ENCODE data around the gene SAT2.

DNA sequence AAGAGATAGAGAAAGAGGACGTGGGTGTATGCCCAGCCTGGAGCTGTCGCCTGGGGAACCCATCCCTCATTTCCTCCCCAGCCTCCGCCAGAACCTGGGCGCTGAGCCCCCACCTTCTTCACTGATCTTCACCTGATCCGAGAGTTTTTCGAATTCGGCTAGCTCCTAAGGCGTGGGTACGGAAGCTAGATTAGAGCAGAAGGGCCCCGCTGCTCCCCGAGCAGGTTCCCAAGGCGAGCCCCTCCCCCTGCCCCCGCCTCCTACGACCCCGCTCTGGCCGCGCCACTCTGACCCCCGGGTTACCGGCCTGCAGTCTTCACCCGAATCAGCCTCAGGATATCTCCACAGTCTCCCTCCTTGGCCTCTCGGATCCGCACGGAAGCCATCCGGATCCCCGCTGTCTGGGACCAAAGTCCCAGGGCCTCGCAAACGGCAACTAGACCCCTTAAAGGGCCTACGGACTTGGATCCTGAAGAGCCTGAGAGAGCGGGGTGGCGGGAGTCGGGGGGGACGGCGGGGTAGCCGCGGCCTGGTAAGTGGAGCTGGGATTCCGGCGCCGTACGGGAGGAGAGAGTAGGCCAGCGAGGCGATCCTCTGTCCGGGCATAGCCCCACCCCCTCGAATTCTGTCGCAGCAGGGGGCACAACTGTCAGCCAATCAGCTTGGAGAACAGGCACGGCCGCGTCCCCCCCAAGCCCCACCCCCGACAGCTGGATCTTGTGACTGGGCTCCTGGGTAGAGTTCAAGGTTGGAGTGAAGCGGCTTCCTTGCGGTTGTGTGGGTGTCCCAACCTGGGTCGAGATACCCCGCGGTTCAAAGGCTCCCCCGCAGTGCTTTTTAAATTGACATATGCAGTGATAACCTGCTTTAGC, at the start of gene SAT2:
- no peak for TF ChIP-seq EZH2 (IDR thresholded peaks at IDR 0.05; ENCODE audit: low read length)
- no peak for TF ChIP-seq CTCF (optimal IDR thresholded peaks at IDR 0.05 in 1 of 3, IDR thresholded peaks at IDR 0.05 in 1 of 3, conservative IDR thresholded peaks at IDR 0.05 in 1 of 3; ENCODE audit: extremely low read depth in 1 of 3, insufficient read depth in 2 of 3, low read length in 3 of 3)

Measured in keratinocyte (primary cell).